Measurements from ENCODE around the gene IFIT1B.
"Not testable (repeated sequence)": the region's sequence is repeated elsewhere in the genome, so short reads cannot be mapped to it uniquely, and the experiment has no call there.

IFIT1B gene

GRCh38 chr10:89404104-89405047, 26.5 kb downstream of the IFIT1B start:
- Histone ChIP-seq H3K36me3 (ENCODE audit: insufficient read depth, low read length) (no peaks in the 10 kb centered on the region), H3K9me3 (ENCODE audit: control insufficient read depth, insufficient read depth, low read length) (no peaks in the 10 kb centered on the region), H3K9ac (ENCODE audit: low read depth, low read length) (no peak overlapping the region), H3K4me1 (ENCODE audit: insufficient read depth, low read length) (no peaks in the 10 kb centered on the region)

DNA sequence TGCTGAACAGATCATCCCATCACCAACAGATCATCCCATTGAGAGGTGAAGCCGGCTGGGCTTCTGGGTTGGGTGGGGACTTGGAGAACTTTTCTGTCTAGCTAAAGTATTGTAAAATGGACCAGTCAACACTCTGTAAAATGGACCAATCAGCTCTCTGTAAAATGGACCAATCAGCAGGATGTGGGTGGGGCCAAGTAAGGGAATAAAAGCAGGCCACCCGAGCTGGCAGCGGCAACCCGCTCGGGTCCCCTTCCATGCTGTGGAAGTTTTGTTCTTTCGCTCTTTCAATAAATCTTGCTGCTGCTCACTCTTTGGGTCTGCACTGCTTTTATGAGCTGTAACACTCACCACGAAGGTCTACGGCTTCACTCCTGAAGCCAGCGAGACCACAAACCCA, 28.3 kb downstream of the IFIT1B start:
- H3K4me1 ChIP-seq (ENCODE audit: insufficient read depth, low read length); H3K9me3 ChIP-seq (ENCODE audit: control insufficient read depth, insufficient read depth, low read length); H3K9ac ChIP-seq (ENCODE audit: low read depth, low read length); H3K36me3 ChIP-seq (ENCODE audit: insufficient read depth, low read length): not testable (repeated sequence)

GRCh38 chr10:89407792-89408191, 29.9 kb downstream of the IFIT1B start:
- H3K9ac ChIP-seq (ENCODE audit: low read depth, low read length); H3K4me1 ChIP-seq (ENCODE audit: insufficient read depth, low read length); H3K36me3 ChIP-seq (ENCODE audit: insufficient read depth, low read length); H3K9me3 ChIP-seq (ENCODE audit: control insufficient read depth, insufficient read depth, low read length): not testable (repeated sequence)

DNA sequence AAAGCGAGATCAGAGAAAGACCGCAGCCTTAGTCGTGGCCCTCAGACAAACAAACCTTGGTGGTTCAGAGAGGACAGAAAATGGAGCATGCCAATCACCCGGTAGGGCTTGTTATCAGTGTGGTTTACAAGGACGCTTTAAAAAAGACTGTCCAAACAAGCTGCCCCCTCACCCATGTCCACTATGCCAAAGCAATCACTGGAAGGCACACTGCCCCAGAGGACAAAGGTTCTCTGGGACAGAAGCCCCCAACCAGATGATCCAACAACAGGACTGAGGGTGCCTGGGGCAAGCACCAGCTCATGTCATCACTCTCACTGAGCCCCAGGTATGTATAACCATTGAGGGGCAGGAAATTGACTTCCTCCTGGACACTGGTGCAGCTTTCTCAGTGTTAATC, 31.4 kb downstream of the IFIT1B start:
- not testable (repeated sequence) for H3K9me3 ChIP-seq (ENCODE audit: control insufficient read depth, insufficient read depth, low read length); H3K36me3 ChIP-seq (ENCODE audit: insufficient read depth, low read length); H3K4me1 ChIP-seq (ENCODE audit: insufficient read depth, low read length); H3K9ac ChIP-seq (ENCODE audit: low read depth, low read length)

GRCh38 chr10:89410551-89410950, 32.7 kb downstream of the IFIT1B start:
- not testable (repeated sequence) for H3K36me3 ChIP-seq (ENCODE audit: insufficient read depth, low read length); H3K9ac ChIP-seq (ENCODE audit: low read depth, low read length); H3K9me3 ChIP-seq (ENCODE audit: control insufficient read depth, insufficient read depth, low read length); H3K4me1 ChIP-seq (ENCODE audit: insufficient read depth, low read length)

GRCh38 chr10:89411135-89411534, 33.3 kb downstream of the IFIT1B start:
- H3K4me1 ChIP-seq (ENCODE audit: insufficient read depth, low read length); H3K9ac ChIP-seq (ENCODE audit: low read depth, low read length); H3K9me3 ChIP-seq (ENCODE audit: control insufficient read depth, insufficient read depth, low read length); H3K36me3 ChIP-seq (ENCODE audit: insufficient read depth, low read length): not testable (repeated sequence)

DNA sequence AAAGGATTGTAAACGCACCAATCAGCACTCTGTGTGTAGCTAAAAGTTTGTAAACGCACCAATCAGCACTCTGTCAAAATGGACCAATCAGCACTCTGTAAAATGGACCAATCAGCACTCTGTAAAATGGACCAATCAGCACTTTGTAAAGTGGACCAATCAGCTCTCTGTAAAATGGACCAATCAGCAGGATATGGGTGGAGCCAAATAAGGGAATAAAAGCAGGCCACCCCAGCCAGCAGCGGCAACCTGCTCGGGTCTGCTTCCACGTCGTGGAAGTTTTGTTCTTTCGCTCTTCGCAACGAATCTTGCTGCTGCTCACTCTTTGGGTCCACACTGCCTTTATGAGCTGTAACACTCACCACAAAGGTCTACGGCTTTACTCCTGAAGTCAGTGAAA, 34.4 kb downstream of the IFIT1B start:
- H3K9ac ChIP-seq (ENCODE audit: low read depth, low read length); H3K36me3 ChIP-seq (ENCODE audit: insufficient read depth, low read length); H3K9me3 ChIP-seq (ENCODE audit: control insufficient read depth, insufficient read depth, low read length); H3K4me1 ChIP-seq (ENCODE audit: insufficient read depth, low read length): not testable (repeated sequence)

DNA sequence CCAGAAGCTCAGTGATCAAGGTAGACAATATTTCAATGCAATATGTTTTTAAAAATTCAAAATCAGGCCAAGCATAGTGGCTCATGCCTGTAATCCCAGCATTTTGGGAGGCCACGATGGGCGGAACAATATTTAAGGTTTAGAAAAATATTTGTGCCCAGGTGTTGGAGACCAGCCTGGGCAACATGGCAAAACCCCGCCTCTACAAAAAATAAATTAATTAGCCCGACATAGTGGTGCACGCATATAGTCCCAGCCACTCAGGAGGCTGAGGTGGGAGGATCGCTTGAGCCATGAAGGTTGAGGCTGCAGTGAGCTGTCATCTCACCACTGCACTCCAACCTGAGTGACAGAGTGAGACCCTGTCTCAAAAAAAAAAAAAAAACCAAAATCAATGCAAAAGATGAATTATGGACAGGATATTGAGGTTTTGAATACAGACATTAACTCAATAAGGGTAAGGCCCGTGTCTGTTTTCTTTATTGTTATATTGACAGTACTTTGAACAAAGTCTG, 35.6 kb downstream of the IFIT1B start:
- Histone ChIP-seq H3K36me3 (ENCODE audit: insufficient read depth, low read length) (0 out of 2 replicates have a peak, but pooled peaks cover 2% of the 10 kb centered on the region), H3K4me1 (ENCODE audit: insufficient read depth, low read length) (peaks cover 8% of the 10 kb centered on the region; the same call in 1 of the 2 replicates), H3K9ac (ENCODE audit: low read depth, low read length) (no peak overlapping the region), H3K9me3 (ENCODE audit: control insufficient read depth, insufficient read depth, low read length) (no peaks in the 10 kb centered on the region)

DNA sequence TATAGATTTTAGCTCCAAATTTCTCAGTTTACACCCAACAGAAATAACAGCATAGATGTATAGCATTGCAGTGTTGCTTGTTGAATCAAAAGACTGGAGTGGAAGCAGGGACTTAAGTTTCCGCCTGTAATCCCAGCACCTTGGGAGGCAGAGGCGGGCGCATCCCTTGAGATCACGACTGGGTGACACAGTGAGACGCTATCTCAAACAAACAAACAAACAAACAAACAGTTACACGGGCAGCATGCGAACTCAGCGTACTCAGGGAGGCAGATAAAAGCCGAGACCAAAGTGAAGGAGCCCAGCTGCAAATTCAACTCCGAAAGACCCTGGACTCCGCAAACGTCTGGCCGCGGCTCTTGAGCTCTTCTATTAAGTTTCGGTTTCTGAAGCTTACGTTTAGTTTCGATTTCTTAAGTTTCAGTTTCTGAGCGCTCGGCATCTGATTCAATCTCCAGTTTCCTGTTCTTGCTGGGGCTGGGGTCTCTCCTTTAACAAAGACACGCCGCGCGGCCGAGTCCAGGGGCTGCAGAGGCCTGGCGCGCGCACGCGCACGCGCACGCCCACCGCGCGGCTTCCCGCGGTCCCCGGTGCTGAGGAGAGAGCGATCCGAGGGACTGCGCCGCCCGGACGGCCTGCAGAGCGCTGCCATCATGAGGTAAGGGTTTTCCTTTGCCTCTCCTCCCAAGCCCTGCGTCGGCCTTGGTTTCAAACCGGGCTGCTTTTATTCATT, 36.5 kb downstream of the IFIT1B start, which contains the start of gene IFIT5:
Gene IFIT5 (plus strand): TSS at position 423 of the 733 bp plus-strand sequence. CDS start 231 bp downstream, at position 654.
- peaks cover 10% of the 10 kb centered on the region; the same call in 1 of the 2 replicates for H3K4me1 ChIP-seq (ENCODE audit: insufficient read depth, low read length)
- H3K9me3 ChIP-seq (ENCODE audit: control insufficient read depth, insufficient read depth, low read length), result no peaks in the 10 kb centered on the region
- 0 out of 2 replicates have a peak, but pooled peaks cover 2% of the 10 kb centered on the region for H3K36me3 ChIP-seq (ENCODE audit: insufficient read depth, low read length)
- H3K9ac ChIP-seq (ENCODE audit: low read depth, low read length), result peak within 1 kb of the TSS; percentile 76

DNA sequence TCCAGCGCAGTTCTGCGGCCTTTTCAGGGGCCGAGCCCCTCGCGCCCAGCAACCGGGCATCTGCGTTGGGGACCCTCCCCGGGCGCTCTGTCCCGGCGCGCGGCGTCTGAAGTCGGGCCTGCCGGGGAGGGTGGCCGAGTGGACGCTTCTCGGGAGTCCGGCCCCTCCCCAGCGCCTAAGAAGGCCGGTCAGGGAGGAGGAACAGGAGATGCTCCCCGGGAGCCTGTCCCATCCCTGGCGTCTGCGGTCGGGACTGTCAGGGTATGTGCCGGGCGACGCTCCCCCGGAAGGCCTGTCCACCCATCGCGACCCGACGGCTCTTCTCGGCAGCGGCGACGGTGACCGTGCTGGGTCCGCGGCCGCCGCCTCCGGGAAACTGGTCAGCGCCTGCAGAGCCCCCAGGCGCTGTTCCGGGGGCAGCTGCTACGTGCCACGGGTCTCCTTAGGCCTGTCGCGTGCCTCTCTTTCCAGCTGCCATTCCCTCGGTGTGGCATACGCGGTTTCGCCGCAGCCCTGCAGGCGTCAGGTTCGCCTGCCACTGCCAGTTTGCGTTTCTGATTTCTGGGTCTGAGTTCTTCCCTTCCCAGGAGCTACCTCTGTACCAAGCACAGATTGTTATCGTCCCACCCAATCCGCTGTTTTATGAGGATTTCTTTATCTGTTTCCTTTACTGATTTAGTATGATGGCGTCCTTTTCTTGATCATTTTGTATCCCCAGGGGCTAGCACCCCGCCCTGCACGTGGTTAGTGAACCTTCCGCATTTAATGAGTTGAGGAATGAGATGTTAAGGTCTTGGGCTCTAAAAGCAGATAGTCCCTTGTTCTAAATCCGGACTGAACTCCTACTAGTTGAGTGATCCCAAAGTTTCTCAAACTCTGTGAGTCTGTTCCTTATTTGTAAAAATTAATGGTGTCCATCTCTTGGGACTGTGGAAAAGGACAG, 37.3 kb downstream of the IFIT1B start:
- Histone ChIP-seq H3K9me3 (ENCODE audit: control insufficient read depth, insufficient read depth, low read length) (no peaks in the 10 kb centered on the region), H3K36me3 (ENCODE audit: insufficient read depth, low read length) (0 out of 2 replicates have a peak, but pooled peaks cover 2% of the 10 kb centered on the region), H3K9ac (ENCODE audit: low read depth, low read length) (peak overlapping the region; percentile 76), H3K4me1 (ENCODE audit: insufficient read depth, low read length) (peaks cover 12% of the 10 kb centered on the region; the same call in 1 of the 2 replicates)

GRCh38 chr10:89416465-89416864, 38.6 kb downstream of the IFIT1B start:
- H3K36me3 ChIP-seq (ENCODE audit: insufficient read depth, low read length), result 0 out of 2 replicates have a peak, but pooled peaks cover 2% of the 10 kb centered on the region
- no peak overlapping the region for H3K9ac ChIP-seq (ENCODE audit: low read depth, low read length)
- no peaks in the 10 kb centered on the region for H3K9me3 ChIP-seq (ENCODE audit: control insufficient read depth, insufficient read depth, low read length)
- peaks cover 12% of the 10 kb centered on the region; the same call in 1 of the 2 replicates for H3K4me1 ChIP-seq (ENCODE audit: insufficient read depth, low read length)

DNA sequence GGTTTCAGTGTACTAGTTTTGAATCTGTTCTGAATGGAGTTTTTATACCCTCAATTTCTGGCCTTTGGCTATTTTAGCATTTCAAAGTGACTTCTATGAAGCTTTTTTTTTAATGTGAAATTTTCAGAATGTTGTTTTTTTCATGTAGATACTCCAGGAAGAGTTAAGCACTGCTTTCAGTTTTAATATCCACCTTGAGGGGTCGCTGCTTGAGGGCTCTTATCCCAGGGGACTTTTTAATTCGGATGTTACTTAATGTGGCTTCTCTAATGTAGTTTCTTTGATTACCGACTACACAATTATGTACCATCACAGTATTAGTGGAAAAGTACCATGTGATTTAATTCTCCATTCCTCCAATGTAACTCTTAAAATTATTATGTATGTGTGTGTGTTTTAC, 41.7 kb downstream of the IFIT1B start:
- no peak overlapping the region for H3K9ac ChIP-seq (ENCODE audit: low read depth, low read length)
- H3K9me3 ChIP-seq (ENCODE audit: control insufficient read depth, insufficient read depth, low read length), result no peaks in the 10 kb centered on the region
- peaks cover 12% of the 10 kb centered on the region; the same call in 1 of the 2 replicates for H3K4me1 ChIP-seq (ENCODE audit: insufficient read depth, low read length)
- H3K36me3 ChIP-seq (ENCODE audit: insufficient read depth, low read length), result 0 out of 2 replicates have a peak, but pooled peaks cover 2% of the 10 kb centered on the region

- Histone ChIP-seq H3K9ac (ENCODE audit: low read depth, low read length) (no peak overlapping the region), H3K36me3 (ENCODE audit: insufficient read depth, low read length) (0 out of 2 replicates have a peak, but pooled peaks cover 2% of the 10 kb centered on the region)
Observed at GRCh38 chr10:89421018-89421476, 43.2 kb downstream of the IFIT1B start.

More at GRCh38 chr10:89421018-89421476, 43.2 kb downstream of the IFIT1B start:
- Histone ChIP-seq H3K4me1 (ENCODE audit: insufficient read depth, low read length) (peaks cover 9% of the 10 kb centered on the region; the same call in 1 of the 2 replicates), H3K9me3 (ENCODE audit: control insufficient read depth, insufficient read depth, low read length) (no peaks in the 10 kb centered on the region)
